GM12878 (cell line): ENCODE data around the gene KDM4F. TPM values are rescaled to one million over a fixed set of nuclear protein-coding genes. Genes with fewer than 3 reads are reported as not detected.

Experiments
- ATAC-seq: fragments of 200-7000 bp; cut with Tn5 transposase; 3 replicates; pipeline ENCODE4 v1.9.1; 2020; ENCODE audit warnings: mild to moderate bottlenecking, moderate library complexity
- BruUV-seq: library from RNA; stranded (reverse); fragments of 400-500 nt; replicated peaks from 2 replicates; lab custom pipeline; 2021; lab: Mats Ljungman, UMichigan
- CTCF ChIA-PET: fragments of 300-600 bp; sonication (Branson Sonifier 250); formaldehyde crosslinking; extraction: SDS; loops from one replicate; lab custom pipeline; 2021; ENCODE audit warnings: inconsistent platforms; lab: Yijun Ruan, JAX
- POLR2A ChIA-PET: fragments of 350-600 bp; formaldehyde crosslinking; extraction: SDS; loops from one replicate; lab custom pipeline; 2021; ENCODE audit warnings: inconsistent platforms; lab: Charles Lee
- RAD21 ChIA-PET: fragments of 300-600 bp; sonication (Branson Sonifier 250); formaldehyde crosslinking; loops from one replicate; lab custom pipeline; 2023; ENCODE audit warnings: antibody characterized with exemption; ENCODE audit not compliant: unreplicated experiment; lab: Charles Lee
- SMC1A ChIA-PET: fragments of 300-600 bp; sonication (Branson Sonifier 250); formaldehyde crosslinking; loops from one replicate; lab custom pipeline; 2023; ENCODE audit not compliant: unreplicated experiment, uncharacterized antibody; lab: Charles Lee
- DNase-seq: peaks from one replicate; pipeline ENCODE4 v3.0.0-alpha.2; 2011; ENCODE audit warnings: low read depth, low spot score
- FAIRE-seq: peaks from 3 replicates; lab custom pipeline; 2011; peaks lifted over from hg19 to GRCh38; lab: Jason Lieb, UNC
- H2AFZ ChIP-seq: 2 replicates; pipeline ENCODE4 v1.6.0; 2011; ENCODE audit warnings: low read depth, low read length, control low read depth; ENCODE audit not compliant: control insufficient read depth
- H3K27ac ChIP-seq: 2 replicates; pipeline ENCODE4 v1.5.1; 2011; ENCODE audit warnings: control low read depth; ENCODE audit not compliant: control insufficient read depth, insufficient read depth
- H3K27me3 ChIP-seq, 2 experiments: replicated peaks in 1 of 2; 2 replicates each; pipeline versions ENCODE4 v1.6.0 to v1.6.1; 2011; ENCODE audit warnings: low read length in 1 of 2; ENCODE audit not compliant: control insufficient read depth in 2 of 2, insufficient read depth in 2 of 2
- H3K36me3 ChIP-seq, 2 experiments: 2 replicates each; pipeline ENCODE4 v1.5.1; 2011; ENCODE audit warnings: low read length in 1 of 2; ENCODE audit not compliant: control insufficient read depth in 2 of 2, insufficient read depth in 2 of 2
- H3K4me1 ChIP-seq: 2 replicates; pipeline ENCODE4 v1.6.1; 2011; ENCODE audit warnings: mild to moderate bottlenecking, low read length, moderate library complexity, mixed read lengths; ENCODE audit not compliant: control insufficient read depth, insufficient read depth
- H3K4me2 ChIP-seq: 2 replicates; pipeline ENCODE4 v1.6.0; 2011; ENCODE audit warnings: control low read depth; ENCODE audit not compliant: control insufficient read depth, insufficient read depth
- H3K4me3 ChIP-seq: fragments of 200-600 bp; sonication (generic); 2 replicates; pipeline ENCODE4 v1.5.1; 2016
- H3K79me2 ChIP-seq: 2 replicates; pipeline ENCODE4 v1.6.0; 2011; ENCODE audit warnings: low read length; ENCODE audit not compliant: control insufficient read depth, insufficient read depth
- H3K9ac ChIP-seq: 2 replicates; pipeline ENCODE4 v1.8.0; 2011; ENCODE audit warnings: low read length, control low read depth, mixed read lengths; ENCODE audit not compliant: control insufficient read depth, insufficient read depth
- H3K9me3 ChIP-seq: replicated peaks from 3 replicates; pipeline ENCODE4 v1.5.1; 2011; ENCODE audit warnings: mild to moderate bottlenecking, low read length; ENCODE audit not compliant: control insufficient read depth, insufficient read depth
- H4K20me1 ChIP-seq: 2 replicates; pipeline ENCODE4 v1.6.0; 2011; ENCODE audit not compliant: control insufficient read depth, insufficient read depth
- BHLHE40 ChIP-seq, 2 experiments: fragments of 450-650 bp in 1 of 2; IDR thresholded peaks; 2 replicates each; pipeline ENCODE4 v1.6.1; 2011 to 2017; ENCODE audit warnings: low read depth in 2 of 2, borderline replicate concordance in 1 of 2, improper control_type of control experiment in 1 of 2, low read length in 1 of 2, mild to moderate bottlenecking in 1 of 2
- CREB1 ChIP-seq: IDR thresholded peaks from 2 replicates; pipeline ENCODE4 v1.6.1; 2012; ENCODE audit warnings: low read depth, mild to moderate bottlenecking, inconsistent platforms
- ETV6 ChIP-seq, 2 experiments: fragments of 450-650 bp in 1 of 2; IDR thresholded peaks in 1 of 2; conservative IDR thresholded peaks in 1 of 2; 2 replicates each; pipeline ENCODE4 v1.6.1; 2014; ENCODE audit warnings: antibody characterized with exemption in 1 of 2, borderline replicate concordance in 1 of 2, low read depth in 1 of 2, mild to moderate bottlenecking in 1 of 2, moderate library complexity in 1 of 2
- FOXK2 ChIP-seq: fragments of 450-650 bp; IDR thresholded peaks from 2 replicates; pipeline ENCODE4 v1.6.1; 2017; ENCODE audit warnings: mild to moderate bottlenecking, moderate library complexity
- IRF3 ChIP-seq: fragments of 450-650 bp; IDR thresholded peaks from 2 replicates; pipeline ENCODE4 v1.6.1; 2014; ENCODE audit warnings: mild to moderate bottlenecking
- MYB ChIP-seq: fragments of 150-350 bp; IDR thresholded peaks from 2 replicates; pipeline ENCODE4 v1.6.1; 2014; ENCODE audit warnings: mild to moderate bottlenecking, low read depth, low read length, borderline replicate concordance
- NFIC ChIP-seq: IDR thresholded peaks from 2 replicates; pipeline ENCODE4 v1.6.1; 2012; ENCODE audit warnings: low read depth, mild to moderate bottlenecking, inconsistent platforms, low read length, moderate library complexity
- NKRF ChIP-seq: fragments of 450-650 bp; conservative IDR thresholded peaks from 2 replicates; pipeline ENCODE4 v1.6.1; 2017; ENCODE audit warnings: mild to moderate bottlenecking, moderate library complexity
- TCF12 ChIP-seq: IDR thresholded peaks from 2 replicates; pipeline ENCODE4 v1.6.1; 2011; ENCODE audit warnings: low read depth, mild to moderate bottlenecking, low read length
- ZNF592 ChIP-seq: fragments of 450-650 bp; IDR thresholded peaks from 2 replicates; pipeline ENCODE4 v1.6.1; 2017; ENCODE audit warnings: mild to moderate bottlenecking, moderate library complexity
- ZNF687 ChIP-seq: fragments of 450-650 bp; IDR thresholded peaks from 2 replicates; pipeline ENCODE4 v1.6.1; 2017; ENCODE audit warnings: mild to moderate bottlenecking, moderate library complexity
- WGBS: methylation state at CpG from one replicate; pipeline ENCODE4 v1.1.6; 2016; ENCODE audit warnings: low lambda C conversion rate; ENCODE audit not compliant: insufficient replicate concordance, insufficient coverage; ENCODE audit errors: missing lambda C conversion rate; 5-methylcytosine and 5-hydroxymethylcytosine counted together
- in situ Hi-C: fragments of 300-500 bp; cut with MboI; formaldehyde crosslinking; loops from 9 replicates; pipeline ENCODE4 v1.14.3; 2018; ENCODE audit warnings: mixed read lengths
- intact Hi-C: fragments of 100-400 bp; cut with micrococcal nuclease; formaldehyde crosslinking; loops from one replicate; pipeline ENCODE4 v1.14.2; 2022; ENCODE audit not compliant: unreplicated experiment
- polyA plus RNA-seq, 11 experiments: library from polyadenylated mRNA; depleted of rRNA in 4 of 11; unstranded in 6 of 11; stranded (reverse) in 5 of 11; fragments of >200 nt; fragmentation: Nextera tagmentation in 4 of 11; fragmentation: Illumina TruSeq in 1 of 11; extraction: Ambion mirVana in 4 of 11; extraction: Trizol in 1 of 11; gene quantifications; 1 replicate in 1 of 11; 2 replicates in 10 of 11; pipeline versions ENCODE4 v1.2.1 to v1.2.3, GENCODE V29; 2011 to 2016; ENCODE audit warnings: inconsistent platforms in 2 of 11, missing spikeins in 2 of 11, low read depth in 1 of 11
- total RNA-seq, 4 experiments: library from RNA; depleted of rRNA in 3 of 4; stranded (reverse); fragments of >200 nt in 3 of 4; fragmentation: Illumina TruSeq in 1 of 4; extraction: Trizol in 1 of 4; gene quantifications; 2 replicates each; pipeline versions ENCODE4 v1.2.1 to v1.2.3, GENCODE V29; 2013 to 2021

KDM4F gene
- total and polyA plus RNA-seq, 10 of the 15 experiments (the other 5 are each of a cell fraction or from before 2014, with no cell fraction given), result not detected

- TF ChIP-seq NKRF (no peak), FOXK2 (no peak), ZNF592 (no peak), TCF12 (no peak), ETV6 (conservative IDR thresholded peaks at IDR 0.05 in 1 of 2, IDR thresholded peaks at IDR 0.05 in 1 of 2; ENCODE audit: borderline replicate concordance in 1 of 2, low read depth in 1 of 2) (no peak)
- TF ChIP-seq, all 136 proteins: peak for 0
Measured at GRCh38 chr11:95003716-95004115, 45.5 kb upstream of the KDM4F start (continued).

- CTCF ChIA-PET, result no interaction called here
- FAIRE-seq (no peak), ATAC-seq (no peak), DNase-seq (no peak)
- no peaks in the 10 kb centered on the region for H3K79me2 ChIP-seq
- H3K27me3 ChIP-seq, result no peaks in the 10 kb centered on the region; a peak in 1 of 4 replicates
- no peak overlapping the region for H3K4me2 ChIP-seq
- H4K20me1 ChIP-seq, result no peaks in the 10 kb centered on the region
- no peak overlapping the region for H3K27ac ChIP-seq
- 0% methylated on average over 1 of the region's 1 CpG for WGBS
- H3K36me3 ChIP-seq, result no peaks in the 10 kb centered on the region
- POLR2A ChIA-PET, result interaction anchor here (0.6 kb wide), 1 partner anchor 29 kb away, joined by 3 read pairs; no protein-coding TSS in a partner anchor
- SMC1A ChIA-PET, result interaction anchor here (0.6 kb wide), 1 partner anchor 714 kb away, joined by 3 read pairs; no protein-coding TSS in a partner anchor
- no peaks in the 10 kb centered on the region for H3K9me3 ChIP-seq
- RAD21 ChIA-PET, result no interaction called here
- H3K9ac ChIP-seq, result no peak overlapping the region
- no peaks in the 10 kb centered on the region for H3K4me1 ChIP-seq
- no peak overlapping the region for H3K4me3 ChIP-seq
- intact Hi-C loops, result no loop called here
- no peak overlapping the region for H2AFZ ChIP-seq
- no TSS peak for BruUV-seq
- in situ Hi-C loops, result no loop called here
- TF ChIP-seq NFIC (no peak), ZNF687 (no peak), MYB (no peak), CREB1 (no peak), BHLHE40 (IDR thresholded peaks at IDR 0.05; ENCODE audit: borderline replicate concordance in 1 of 2, low read depth in 2 of 2, low read length in 1 of 2) (no peak), IRF3 (no peak)
Measured at GRCh38 chr11:95005642-95006041, 43.6 kb upstream of the KDM4F start.
